ENCODE data around the gene FSHR.

DNA sequence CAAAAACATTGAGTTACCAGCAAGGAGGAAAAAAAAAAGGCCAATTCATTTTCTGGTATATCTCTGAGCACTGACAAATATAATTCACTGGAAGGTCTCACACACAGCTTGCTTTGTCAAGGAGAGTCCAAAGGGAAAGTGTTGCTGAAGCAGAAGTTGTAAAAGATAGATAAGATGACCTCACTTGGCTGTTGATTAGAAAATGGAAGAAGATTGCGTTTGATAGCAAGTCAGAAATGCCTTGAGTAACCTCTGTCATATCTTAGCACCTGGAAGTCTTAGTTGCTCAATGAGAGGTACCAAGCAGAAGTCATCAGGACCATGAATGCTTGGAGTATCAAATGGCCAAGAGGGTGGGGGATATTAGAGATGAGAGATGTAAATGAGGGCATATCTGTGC lies 105.2 kb downstream of the FSHR start:
- TF ChIP-seq POLR2A (IDR thresholded peaks at IDR 0.05; ENCODE audit: extremely low read depth, insufficient read length), result no peak
- TF ChIP-seq CTCF (IDR thresholded peaks at IDR 0.05; ENCODE audit: low read depth, low read length), result no peak
- TF ChIP-seq MYC (IDR thresholded peaks at IDR 0.05; ENCODE audit: low read depth, low read length), result no peak
